IPS DF 6.9 (cell line): Measurements from ENCODE around the gene DLGAP5.
A peak's percentile ranks its signal among the peaks of the same experiment; 100 is the strongest.

Experiments used
- DNase-seq: peaks from one replicate; pipeline ENCODE4 v3.0.0-alpha.2; 2013; ENCODE audit warnings: low read depth, low spot score
- H3K27ac ChIP-seq: one replicate; pipeline ENCODE4 v1.5.1; 2013; ENCODE audit warnings: low read length, control low read depth
- H3K27me3 ChIP-seq: 2 replicates; pipeline ENCODE4 v1.6.1; 2013; ENCODE audit warnings: mild to moderate bottlenecking, low read length; ENCODE audit not compliant: control insufficient read depth, insufficient read depth
- H3K36me3 ChIP-seq: 2 replicates; pipeline ENCODE4 v1.6.1; 2013; ENCODE audit warnings: low read length; ENCODE audit not compliant: control insufficient read depth, insufficient read depth
- H3K4me1 ChIP-seq: 2 replicates; pipeline ENCODE4 v1.6.1; 2013; ENCODE audit warnings: low read length; ENCODE audit not compliant: control insufficient read depth, insufficient read depth
- H3K4me3 ChIP-seq: 2 replicates; pipeline ENCODE4 v1.5.1; 2013; ENCODE audit warnings: mild to moderate bottlenecking, low read length
- H3K9me3 ChIP-seq: 2 replicates; pipeline ENCODE4 v1.6.1; 2013; ENCODE audit warnings: low read length, inconsistent platforms; ENCODE audit not compliant: control insufficient read depth, insufficient read depth
- WGBS: extraction: QIAGEN DNeasy Blood & Tissue Kit; methylation state at CpG from one replicate; pipeline ENCODE4 v1.1.7; 2013; ENCODE audit warnings: mixed read lengths, missing lambda C conversion rate; ENCODE audit not compliant: insufficient read length, insufficient coverage; 5-methylcytosine and 5-hydroxymethylcytosine counted together

DLGAP5 gene

DNA sequence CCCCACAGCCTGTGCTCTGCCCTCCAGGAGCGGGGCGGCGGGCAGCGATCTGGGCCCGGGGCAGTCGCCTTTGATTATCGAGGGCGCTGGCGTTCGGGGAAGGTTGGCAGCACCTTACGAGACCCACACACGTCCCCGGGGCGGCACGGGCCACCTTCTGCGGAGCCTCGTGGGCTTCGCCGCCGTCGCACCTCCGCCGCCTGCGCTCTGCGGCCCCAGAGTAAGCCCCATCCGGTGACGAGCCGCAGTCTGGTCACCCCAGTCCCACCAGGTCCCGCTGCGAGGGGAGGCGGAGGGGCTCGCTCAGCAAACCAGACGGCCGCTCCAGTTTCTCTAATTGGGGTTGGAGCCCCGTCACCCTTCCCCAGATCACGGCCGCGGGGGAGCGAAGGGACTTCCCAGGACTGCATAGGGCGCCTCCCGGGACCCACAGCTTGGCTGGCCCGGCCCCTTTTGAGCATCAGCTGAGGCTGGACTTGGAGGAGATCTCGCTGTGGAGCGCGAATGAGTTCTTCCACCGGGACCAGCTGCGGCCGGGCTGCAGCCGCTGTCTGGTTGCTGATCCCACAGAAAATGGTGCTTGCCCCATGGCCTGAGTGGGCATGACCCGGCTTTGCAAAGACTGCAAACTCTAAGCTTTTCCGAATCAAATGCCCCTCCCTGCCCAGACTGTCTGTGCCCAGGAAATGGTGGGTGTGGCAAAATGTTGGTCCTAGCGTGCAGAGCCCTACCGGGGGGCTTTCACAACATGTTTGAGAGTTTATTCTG, 61.8 kb downstream of the DLGAP5 start:
- no CpG with 5 or more reads among the region's 53 CpGs for WGBS
- H3K27ac ChIP-seq = no peak overlapping the region
- peaks cover 12% of the 10 kb centered on the region; the same call in 1 of the 2 replicates for H3K27me3 ChIP-seq
- no peaks in the 10 kb centered on the region for H3K36me3 ChIP-seq
- H3K4me1 ChIP-seq = no peaks in the 10 kb centered on the region
- peak overlapping the region; percentile 50 for H3K4me3 ChIP-seq
- no peak for DNase-seq
- H3K9me3 ChIP-seq = no peaks in the 10 kb centered on the region

DNA sequence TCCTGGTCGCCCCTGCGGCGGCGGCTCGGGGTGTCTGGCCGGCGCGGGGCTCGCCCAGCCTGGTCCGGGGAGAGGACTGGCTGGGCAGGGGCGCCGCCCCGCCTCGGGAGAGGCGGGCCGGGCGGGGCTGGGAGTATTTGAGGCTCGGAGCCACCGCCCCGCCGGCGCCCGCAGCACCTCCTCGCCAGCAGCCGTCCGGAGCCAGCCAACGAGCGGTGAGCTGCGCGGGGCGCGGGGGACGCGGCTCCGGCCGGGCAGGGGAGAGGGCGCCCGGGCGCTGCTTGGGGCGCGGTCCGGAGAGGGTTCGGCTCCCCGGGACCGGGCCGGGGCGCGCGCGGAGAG, 62.3 kb downstream of the DLGAP5 start, which contains the start of gene LGALS3:
Gene LGALS3 (plus strand): TSS at position 167 of the 342 bp plus-strand sequence. CDS start 8,122 bp downstream, outside the sequence.
- Histone ChIP-seq H3K4me1 (no peaks in the 10 kb centered on the region), H3K27ac (no peak within 1 kb of the TSS), H3K27me3 (peaks cover 12% of the 10 kb centered on the region; the same call in 1 of the 2 replicates), H3K36me3 (no peaks in the 10 kb centered on the region), H3K4me3 (peak within 1 kb of the TSS; percentile 50), H3K9me3 (no peaks in the 10 kb centered on the region)
- WGBS = no CpG with 5 or more reads among the region's 50 CpGs
- no peak for DNase-seq

DNA sequence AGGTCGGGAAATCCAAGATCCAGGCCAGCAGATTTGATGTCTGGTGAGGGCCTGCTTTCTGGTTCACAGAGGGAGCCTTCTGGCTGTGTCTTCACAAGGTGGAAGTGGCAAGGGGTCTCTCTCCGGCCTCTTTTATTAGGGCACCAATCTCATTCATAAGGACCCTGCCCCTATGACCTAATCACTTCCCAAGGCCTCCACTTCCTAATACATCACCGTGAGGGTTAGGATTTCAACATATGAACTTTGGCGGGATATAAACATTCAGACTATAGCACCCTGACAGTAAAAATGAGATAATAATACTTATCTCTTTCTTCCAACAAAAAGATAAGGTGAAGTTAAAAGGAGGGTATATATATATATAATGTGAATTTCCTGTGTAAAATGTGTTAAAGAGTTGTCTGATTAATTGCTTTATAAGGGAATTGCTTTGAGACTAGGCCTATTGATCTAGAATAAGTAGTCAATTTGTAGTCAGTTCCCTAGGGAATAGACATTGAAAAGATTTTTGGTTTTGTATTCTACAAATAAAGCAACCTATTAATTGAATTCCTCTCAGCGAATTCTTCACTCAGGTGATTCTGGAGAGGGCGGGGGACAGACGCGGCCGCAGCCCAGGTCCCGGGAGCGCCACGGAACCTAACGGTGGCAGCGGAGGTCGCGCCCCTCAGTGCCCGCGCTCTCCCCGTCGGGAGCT, 62.8 kb downstream of the DLGAP5 start:
- H3K4me1 ChIP-seq = no peaks in the 10 kb centered on the region
- peaks cover 12% of the 10 kb centered on the region; the same call in 1 of the 2 replicates for H3K27me3 ChIP-seq
- WGBS = no CpG with 5 or more reads among the region's 20 CpGs
- no peaks in the 10 kb centered on the region for H3K9me3 ChIP-seq
- no peaks in the 10 kb centered on the region for H3K36me3 ChIP-seq
- no peak overlapping the region for H3K27ac ChIP-seq
- DNase-seq = no peak
- H3K4me3 ChIP-seq = peak overlapping the region; percentile 50; the same call in 1 of the 2 replicates

DNA sequence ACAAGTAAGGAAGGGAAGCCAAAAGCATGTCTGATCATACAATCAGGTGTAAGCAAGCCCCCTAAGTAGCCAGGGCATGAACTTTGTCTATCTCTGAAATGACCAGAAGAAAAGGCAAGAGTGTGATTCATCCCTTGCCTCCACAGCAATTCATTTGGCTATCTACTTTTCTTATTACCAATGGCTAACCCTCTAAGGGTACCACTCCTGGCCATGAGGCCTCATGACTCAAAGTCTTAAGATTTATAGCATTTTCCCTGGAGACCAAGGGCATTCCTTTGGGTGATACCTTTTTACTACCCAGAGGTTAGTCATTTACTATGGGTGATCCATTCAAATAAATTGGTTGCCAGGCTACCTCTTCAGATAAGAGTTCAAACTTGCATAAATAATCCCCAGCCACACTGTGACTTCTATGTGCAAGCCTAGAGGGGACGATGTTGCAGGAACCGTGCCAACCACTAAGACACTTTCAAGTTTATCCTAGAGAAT, 63.9 kb downstream of the DLGAP5 start:
- DNase-seq = no peak
- Histone ChIP-seq H3K27me3 (peaks cover 12% of the 10 kb centered on the region; the same call in 1 of the 2 replicates), H3K27ac (no peak overlapping the region), H3K4me1 (no peaks in the 10 kb centered on the region), H3K4me3 (no peak overlapping the region), H3K9me3 (no peaks in the 10 kb centered on the region), H3K36me3 (no peaks in the 10 kb centered on the region)
- whole genome bisulfite sequencing = no CpG with 5 or more reads among the region's 2 CpGs

- H3K36me3 ChIP-seq = no peaks in the 10 kb centered on the region
- peaks cover 12% of the 10 kb centered on the region; the same call in 1 of the 2 replicates for H3K27me3 ChIP-seq
- DNase-seq = no peak
- H3K9me3 ChIP-seq = no peaks in the 10 kb centered on the region
- WGBS = no CpG with 5 or more reads among the region's 5 CpGs
- H3K4me1 ChIP-seq = no peaks in the 10 kb centered on the region
- no peak overlapping the region for H3K4me3 ChIP-seq
- H3K27ac ChIP-seq = no peak overlapping the region
Observed at GRCh38 chr14:55126932-55127459, 64.4 kb downstream of the DLGAP5 start.

DNA sequence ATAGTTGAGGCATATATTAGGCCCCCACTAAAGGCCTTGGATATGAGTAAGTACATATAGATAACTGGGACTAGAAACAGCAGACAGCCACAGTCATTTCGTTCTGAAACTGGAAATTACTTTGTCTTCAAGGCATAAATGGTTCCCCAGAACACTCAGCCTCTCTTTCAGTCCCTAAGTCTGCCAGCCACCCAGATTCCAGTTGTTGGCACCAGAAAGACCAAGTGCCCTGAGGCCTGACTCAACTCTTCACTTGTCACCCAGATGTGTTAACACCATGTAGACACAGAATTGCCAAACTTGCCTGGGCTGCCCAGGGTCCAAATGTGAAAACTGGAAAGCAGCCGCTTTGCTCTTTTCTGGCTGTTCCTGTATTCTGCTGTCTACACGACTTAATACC, 65.4 kb downstream of the DLGAP5 start:
- no CpG with 5 or more reads among the region's 3 CpGs for WGBS
- no peak overlapping the region for H3K27ac ChIP-seq
- DNase-seq = no peak
- H3K27me3 ChIP-seq = peaks cover 11% of the 10 kb centered on the region; the same call in 1 of the 2 replicates
- H3K36me3 ChIP-seq = no peaks in the 10 kb centered on the region
- H3K4me3 ChIP-seq = no peak overlapping the region
- H3K4me1 ChIP-seq = no peaks in the 10 kb centered on the region
- no peaks in the 10 kb centered on the region for H3K9me3 ChIP-seq

GRCh38 chr14:55125403-55125802, 66.0 kb downstream of the DLGAP5 start:
- Histone ChIP-seq H3K4me1 (no peaks in the 10 kb centered on the region), H3K36me3 (no peaks in the 10 kb centered on the region), H3K27me3 (peaks cover 11% of the 10 kb centered on the region; the same call in 1 of the 2 replicates), H3K4me3 (no peak overlapping the region), H3K27ac (no peak overlapping the region), H3K9me3 (no peaks in the 10 kb centered on the region)
- DNase-seq = no peak
- no CpG with 5 or more reads among the region's 3 CpGs for WGBS

- no peak overlapping the region for H3K27ac ChIP-seq
- no CpG with 5 or more reads among the region's 8 CpGs for WGBS
- H3K36me3 ChIP-seq = no peaks in the 10 kb centered on the region
- H3K4me1 ChIP-seq = no peaks in the 10 kb centered on the region
- H3K9me3 ChIP-seq = no peaks in the 10 kb centered on the region
- DNase-seq = no peak
- H3K27me3 ChIP-seq = peaks cover 7% of the 10 kb centered on the region; the same call in 1 of the 2 replicates
- no peak overlapping the region for H3K4me3 ChIP-seq
Observed at GRCh38 chr14:55124774-55125386, 66.5 kb downstream of the DLGAP5 start.

DNA sequence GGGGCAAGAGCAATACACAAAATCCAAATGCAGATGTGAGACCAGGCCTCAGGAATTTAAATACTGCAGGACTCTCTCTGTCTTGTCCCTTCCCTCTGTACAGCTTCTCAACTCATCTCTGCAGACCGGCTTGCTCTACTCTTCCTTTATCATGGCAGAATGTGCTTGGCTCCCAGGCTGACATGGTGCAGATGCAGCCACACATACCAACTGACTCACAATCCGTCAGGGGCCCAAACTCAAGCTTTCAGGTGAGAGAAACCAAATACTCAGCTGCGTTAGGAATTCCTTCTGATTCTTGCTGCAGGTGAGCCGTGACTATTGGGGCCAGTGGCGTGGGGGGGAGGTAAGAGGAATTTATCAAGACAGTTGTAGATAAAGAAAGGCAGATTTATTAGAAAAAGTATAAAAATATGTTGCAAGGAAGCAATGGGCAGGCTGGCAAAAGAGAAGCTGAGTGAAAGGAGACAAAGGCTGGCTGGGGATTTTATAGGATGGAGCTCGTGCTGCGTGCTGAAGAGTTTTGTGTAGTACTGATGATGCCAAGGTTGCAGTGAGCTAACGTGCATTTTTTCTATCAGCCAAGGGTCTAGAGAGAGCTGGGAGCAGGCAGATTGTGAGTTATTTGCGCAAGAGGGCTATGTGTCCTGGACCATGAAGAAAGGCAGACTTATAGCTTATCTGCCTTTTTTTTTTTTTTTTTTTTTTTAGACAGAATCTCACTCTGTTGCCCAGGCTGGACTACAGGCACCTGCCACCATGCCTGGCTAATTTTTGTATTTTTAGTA, 67.3 kb downstream of the DLGAP5 start:
- H3K27me3 ChIP-seq = peaks cover 3% of the 10 kb centered on the region; the same call in 1 of the 2 replicates
- H3K36me3 ChIP-seq = no peaks in the 10 kb centered on the region
- no peaks in the 10 kb centered on the region for H3K9me3 ChIP-seq
- H3K4me1 ChIP-seq = no peaks in the 10 kb centered on the region
- WGBS = no CpG with 5 or more reads among the region's 9 CpGs
- H3K27ac ChIP-seq = no peak overlapping the region
- no peak overlapping the region for H3K4me3 ChIP-seq
- no peak for DNase-seq
